ENCODE data around the gene TFCP2L1. TPM values are rescaled to one million over a fixed set of nuclear protein-coding genes. Genes with fewer than 3 reads are reported as not detected.
"Not testable (repeated sequence)": the region's sequence is repeated elsewhere in the genome, so short reads cannot be mapped to it uniquely, and the experiment has no call there.

Gene TFCP2L1
- total and polyA plus RNA-seq, 2 of the 4 experiments (the other 2 are of a cell fraction) = not detected

DNA sequence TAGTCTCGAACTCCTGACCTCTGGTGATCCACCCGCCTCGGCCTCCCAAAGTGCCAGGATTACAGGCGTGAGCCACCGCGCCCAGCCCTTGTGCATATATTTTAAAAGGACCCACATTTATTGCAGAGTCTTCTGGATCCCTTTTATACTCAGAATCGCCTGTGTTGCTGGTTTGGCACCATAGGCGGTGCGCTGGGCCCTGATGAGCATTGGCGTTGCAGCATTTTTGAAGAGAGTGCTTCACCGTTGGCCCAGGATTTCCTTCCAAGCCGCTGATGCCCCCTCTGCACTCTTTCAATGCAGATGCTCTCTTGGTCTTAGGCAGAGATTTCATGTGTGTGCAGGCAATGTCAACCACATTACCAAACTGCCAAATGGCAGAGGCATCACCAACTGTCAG lies 13.5 kb upstream of the TFCP2L1 start:
- POLR2A ChIA-PET (ENCODE audit: unreplicated experiment) = no interaction called here
- Histone ChIP-seq H3K56ac (ENCODE audit: extremely low read depth, insufficient read depth, low read length) (no peak overlapping the region), H3K9me1 (ENCODE audit: insufficient read depth, low read length) (no peaks in the 10 kb centered on the region), H4K8ac (ENCODE audit: low read depth in 2 of 2, low read length in 2 of 2) (no peak overlapping the region), H2BK20ac (ENCODE audit: low read depth, low read length) (no peak overlapping the region), H3K27me3 (ENCODE audit: control insufficient read depth, insufficient read depth, low read length) (peaks cover 7% of the 10 kb centered on the region), H3K4me3 (ENCODE audit: insufficient read depth, low read depth, low read length) (no peak overlapping the region), H3K18ac (ENCODE audit: low read depth, low read length) (no peak overlapping the region), H2AK9ac (replicated peaks; ENCODE audit: low read depth, low read length, poor library complexity) (no peak overlapping the region), H2BK5ac (ENCODE audit: low read depth, low read length, poor library complexity, severe bottlenecking) (no peak overlapping the region), H2BK15ac (ENCODE audit: low read depth, low read length) (no peak overlapping the region), H4K5ac (ENCODE audit: low read depth, low read length) (no peak overlapping the region), H3K4ac (ENCODE audit: low read depth, low read length) (no peak overlapping the region), H3K14ac (replicated peaks; ENCODE audit: low read depth, low read length) (no peak overlapping the region), H3K4me1 (ENCODE audit: control insufficient read depth, insufficient read depth, low read length) (no peaks in the 10 kb centered on the region), H3K23ac (ENCODE audit: low read depth, low read length) (no peak overlapping the region), H3K79me1 (ENCODE audit: low read depth in 1 of 2, low read length in 2 of 2) (no peaks in the 10 kb centered on the region), H3K9ac (ENCODE audit: low read depth, low read length) (no peak overlapping the region), H2AK5ac (ENCODE audit: low read depth, low read length) (no peak overlapping the region), H2AFZ (replicated peaks; ENCODE audit: low read length, poor library complexity) (no peak overlapping the region), H4K20me1 (ENCODE audit: insufficient read depth, low read length) (no peaks in the 10 kb centered on the region), H2BK120ac (ENCODE audit: low read depth, low read length) (no peak overlapping the region), H4K91ac (ENCODE audit: insufficient read depth, low read depth, low read length) (no peak overlapping the region), H3K9me3 (ENCODE audit: control insufficient read depth, insufficient read depth, low read length) (no peaks in the 10 kb centered on the region), H3K27ac (ENCODE audit: insufficient read depth, low read length) (no peak overlapping the region), H3K4me2 (ENCODE audit: low read depth, low read length) (no peak overlapping the region), H3K36me3 (ENCODE audit: control insufficient read depth, insufficient read depth, low read length) (no peaks in the 10 kb centered on the region)
- ATAC-seq (ENCODE audit: low read depth) (no peak), DNase-seq (no peak)
- TF ChIP-seq, protein P1, sequence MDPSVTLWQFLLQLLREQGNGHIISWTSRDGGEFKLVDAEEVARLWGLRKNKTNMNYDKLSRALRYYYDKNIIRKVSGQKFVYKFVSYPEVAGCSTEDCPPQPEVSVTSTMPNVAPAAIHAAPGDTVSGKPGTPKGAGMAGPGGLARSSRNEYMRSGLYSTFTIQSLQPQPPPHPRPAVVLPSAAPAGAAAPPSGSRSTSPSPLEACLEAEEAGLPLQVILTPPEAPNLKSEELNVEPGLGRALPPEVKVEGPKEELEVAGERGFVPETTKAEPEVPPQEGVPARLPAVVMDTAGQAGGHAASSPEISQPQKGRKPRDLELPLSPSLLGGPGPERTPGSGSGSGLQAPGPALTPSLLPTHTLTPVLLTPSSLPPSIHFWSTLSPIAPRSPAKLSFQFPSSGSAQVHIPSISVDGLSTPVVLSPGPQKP (IDR thresholded peaks at IDR 0.05; ENCODE audit: borderline replicate concordance, low read depth, low read length) = no peak
- TF ChIP-seq BHLHE40 (IDR thresholded peaks at IDR 0.05; ENCODE audit: low read depth, low read length) (no peak), MXI1 (IDR thresholded peaks at IDR 0.05; ENCODE audit: borderline replicate concordance, low read depth, low read length) (no peak), RCOR1 (IDR thresholded peaks at IDR 0.05; ENCODE audit: insufficient replicate concordance, low read length) (no peak), SMC3 (IDR thresholded peaks at IDR 0.05; ENCODE audit: low read depth, low read length) (no peak), RAD21 (IDR thresholded peaks at IDR 0.05; ENCODE audit: low read length) (no peak), FOS (IDR thresholded peaks at IDR 0.05; ENCODE audit: low read depth, low read length) (no peak), MAZ (IDR thresholded peaks at IDR 0.05; ENCODE audit: borderline replicate concordance, low read depth, low read length) (no peak)
- in situ Hi-C loops (cut with MboI; ENCODE audit: low sequenced_read_pairs) (no loop called here), intact Hi-C loops (cut with micrococcal nuclease) (no loop called here), dilution Hi-C loops (cut with HindIII; ENCODE audit: low sequenced_read_pairs, unreplicated experiment) (no loop called here)
- BruUV-seq (replicated peaks) = no TSS peak
- CTCF ChIA-PET = interaction anchor here (1.4 kb wide), 1 partner anchor 12 kb away, joined by 3 read pairs; no protein-coding TSS in a partner anchor
- 78% methylated on average over 7 of the region's 12 CpGs; no CpG with 5 or more reads in 1 of the 2 experiments for WGBS, 2 experiments (ENCODE audit: extremely low coverage in 2 of 2, insufficient read length in 1 of 2)

GRCh38 chr2:121297866-121298265 lies 12.9 kb upstream of the TFCP2L1 start:
- no CpG with 5 or more reads among the region's 5 CpGs for WGBS, 2 experiments (ENCODE audit: extremely low coverage in 2 of 2, insufficient read length in 1 of 2)
- H4K8ac ChIP-seq (ENCODE audit: low read depth in 2 of 2, low read length in 2 of 2); DNase-seq; H2AK5ac ChIP-seq (ENCODE audit: low read depth, low read length); H4K20me1 ChIP-seq (ENCODE audit: insufficient read depth, low read length); H3K9me1 ChIP-seq (ENCODE audit: insufficient read depth, low read length); H3K23ac ChIP-seq (ENCODE audit: low read depth, low read length); H2AK9ac ChIP-seq (replicated peaks; ENCODE audit: low read depth, low read length, poor library complexity); BruUV-seq (replicated peaks); ATAC-seq (ENCODE audit: low read depth); H3K14ac ChIP-seq (replicated peaks; ENCODE audit: low read depth, low read length); H3K36me3 ChIP-seq (ENCODE audit: control insufficient read depth, insufficient read depth, low read length); H3K4ac ChIP-seq (ENCODE audit: low read depth, low read length); H2BK120ac ChIP-seq (ENCODE audit: low read depth, low read length); H3K79me1 ChIP-seq (ENCODE audit: low read depth in 1 of 2, low read length in 2 of 2); H3K9me3 ChIP-seq (ENCODE audit: control insufficient read depth, insufficient read depth, low read length); H3K4me1 ChIP-seq (ENCODE audit: control insufficient read depth, insufficient read depth, low read length); dilution Hi-C loops (cut with HindIII; ENCODE audit: low sequenced_read_pairs, unreplicated experiment); intact Hi-C loops (cut with micrococcal nuclease); H2BK15ac ChIP-seq (ENCODE audit: low read depth, low read length); H4K91ac ChIP-seq (ENCODE audit: insufficient read depth, low read depth, low read length); H3K9ac ChIP-seq (ENCODE audit: low read depth, low read length); H3K18ac ChIP-seq (ENCODE audit: low read depth, low read length); H2BK20ac ChIP-seq (ENCODE audit: low read depth, low read length); H3K27ac ChIP-seq (ENCODE audit: insufficient read depth, low read length); in situ Hi-C loops (cut with MboI; ENCODE audit: low sequenced_read_pairs); H2BK5ac ChIP-seq (ENCODE audit: low read depth, low read length, poor library complexity, severe bottlenecking); H4K5ac ChIP-seq (ENCODE audit: low read depth, low read length); POLR2A ChIA-PET (ENCODE audit: unreplicated experiment); H3K56ac ChIP-seq (ENCODE audit: extremely low read depth, insufficient read depth, low read length); H3K4me2 ChIP-seq (ENCODE audit: low read depth, low read length); H2AFZ ChIP-seq (replicated peaks; ENCODE audit: low read length, poor library complexity); H3K4me3 ChIP-seq (ENCODE audit: insufficient read depth, low read depth, low read length): not testable (repeated sequence)
- CTCF ChIA-PET = interaction anchor here (0.8 to 1.4 kb wide), 2 partner anchors 10 to 13 kb away, joined by 3 read pairs; no protein-coding TSS in a partner anchor
- peaks cover 13% of the 10 kb centered on the region for H3K27me3 ChIP-seq (ENCODE audit: control insufficient read depth, insufficient read depth, low read length)
